Ovary (tissue), 9 donors: ENCODE data around the gene BEX3. TPM values are rescaled to one million over a fixed set of nuclear protein-coding genes. Genes with fewer than 3 reads are reported as not detected.

Experiments
- DNase-seq, 5 donors: peaks; one replicate each; pipeline ENCODE4 v3.0.0-alpha.2; 2019 to 2020
- H3K27ac ChIP-seq, 2 donors: fragments of 200-600 bp; one replicate each; pipeline versions ENCODE4 v1.5.1 to v1.8.0; 2019 to 2022
- H3K27me3 ChIP-seq: fragments of 200-600 bp; one replicate; pipeline ENCODE4 v1.8.0; 2022
- H3K36me3 ChIP-seq: fragments of 200-600 bp; sonication (generic); one replicate; pipeline ENCODE4 v1.5.1; 2019
- H3K4me1 ChIP-seq: one replicate; pipeline ENCODE4 v1.8.1; 2013; ENCODE audit warnings: mild to moderate bottlenecking, moderate library complexity; ENCODE audit not compliant: insufficient read depth
- H3K4me3 ChIP-seq: fragments of 200-600 bp; sonication (generic); one replicate; pipeline ENCODE4 v1.5.1; 2017
- H3K9me3 ChIP-seq, 2 donors: fragments of 200-600 bp in 1 of 2; sonication (generic) in 1 of 2; one replicate each; pipeline versions ENCODE4 v1.5.1 to v1.8.1; 2013 to 2019; ENCODE audit warnings: mild to moderate bottlenecking in 1 of 2, moderate library complexity in 1 of 2
- CTCF ChIP-seq, 3 donors: fragments of 450-650 bp in 2 of 3; fragments of 200-600 bp in 1 of 3; IDR thresholded peaks; one replicate each; pipeline versions ENCODE4 v1.5.1 to v1.8.0; 2016 to 2022; ENCODE audit warnings: antibody characterized with exemption in 3 of 3, mild to moderate bottlenecking in 1 of 3
- EP300 ChIP-seq: sonication (generic); formaldehyde crosslinking; IDR thresholded peaks from one replicate; pipeline ENCODE4 v1.6.1; 2017; ENCODE audit warnings: antibody characterized with exemption
- POLR2A ChIP-seq: fragments of 450-650 bp; IDR thresholded peaks from one replicate; pipeline ENCODE4 v1.6.1; 2017; ENCODE audit warnings: antibody characterized with exemption, mild to moderate bottlenecking, moderate library complexity
- WGBS, 3 donors: extraction: QIAGEN DNeasy Blood & Tissue Kit in 1 of 3; methylation state at CpG; one replicate each; pipeline versions ENCODE4 v1.1.5 to v1.1.7; 2013 to 2017; 5-methylcytosine and 5-hydroxymethylcytosine counted together
- intact Hi-C, 4 donors: fragments of 100-400 bp; cut with DNase I; formaldehyde crosslinking; loops; one replicate each; pipeline versions ENCODE4 v1.11.0 to v1.15.1; 2022 to 2023
- polyA plus RNA-seq, 2 donors: library from polyadenylated mRNA; stranded (reverse); fragments of 200-250 nt in 1 of 2; fragments of 350-450 nt in 1 of 2; fragmentation: Illumina TruSeq in 1 of 2; extraction: RNeasy Lipid Tissue Mini Kit (QIAGEN cat#74804) in 1 of 2; gene quantifications; one replicate each; pipeline ENCODE4 v1.2.3, GENCODE V29; 2013 to 2014
- total RNA-seq, 7 donors: library from RNA; depleted of rRNA in 2 of 7; stranded (reverse); fragments of >200 nt in 2 of 7; fragmentation: NEBNext Ultra II Directional in 3 of 7; extraction: Animal tissue kit (Norgen Biotek cat#: 25700) in 3 of 7; gene quantifications; one replicate each; pipeline versions ENCODE4 v1.1.0 to v1.2.4, GENCODE V29; 2016 to 2023
- donor health status: DM: no; HTN: no; CAD: no; lungs with moderate emphysema.
- donor health status: DM: no; HTN: no; CAD: no.
- donor health status: Bipolar disorder and iron deficiency.
- donor health status: DM: yes; HTN: yes; CAD: no.
- donor health status: DM: no; HTN: no; CAD: no.
- donor health status: DM: yes; HTN: yes; CAD: no.

BEX3 gene
- total and polyA plus RNA-seq, 9 donors: 204 to 426 (median 356) TPM

- no peaks in the 10 kb centered on the region for H3K27me3 ChIP-seq
- no peak for DNase-seq
- no peak overlapping the region for H3K4me3 ChIP-seq
- H3K36me3 ChIP-seq: no peaks in the 10 kb centered on the region
- TF ChIP-seq CTCF (IDR thresholded peaks at IDR 0.05) (no peak), EP300 (no peak), POLR2A (no peak)
- no peaks in the 10 kb centered on the region for H3K9me3 ChIP-seq
- H3K27ac ChIP-seq: no peak overlapping the region
- intact Hi-C loops: no loop called here
- WGBS, 3 donors: 83 to 86% (median 85%) methylated on average over 6 of the region's 6 CpGs
- no peaks in the 10 kb centered on the region for H3K4me1 ChIP-seq
These were observed 38.7 kb downstream of the BEX3 start for GRCh38 chrX:103415068-103415467.

- intact Hi-C loops: no loop called here
- H3K4me1 ChIP-seq: no peaks in the 10 kb centered on the region
These were observed 39.2 kb downstream of the BEX3 start for GRCh38 chrX:103415528-103415927.

GRCh38 chrX:103417370-103417769, 41.0 kb downstream of the BEX3 start:
- no peaks in the 10 kb centered on the region for H3K27me3 ChIP-seq
- no peak for TF ChIP-seq POLR2A
- no peak for TF ChIP-seq CTCF (IDR thresholded peaks at IDR 0.05)
- no peak for TF ChIP-seq EP300
- WGBS, 3 donors: 58 to 71% (median 65%) methylated on average over 1 of the region's 1 CpG
- no peak overlapping the region for H3K27ac ChIP-seq
- H3K9me3 ChIP-seq: no peaks in the 10 kb centered on the region
- intact Hi-C loops: no loop called here
- DNase-seq: no peak
- H3K36me3 ChIP-seq: no peaks in the 10 kb centered on the region
- no peak overlapping the region for H3K4me3 ChIP-seq
- H3K4me1 ChIP-seq: no peaks in the 10 kb centered on the region

More at GRCh38 chrX:103415528-103415927, 39.2 kb downstream of the BEX3 start:
- Histone ChIP-seq H3K27ac (no peak overlapping the region), H3K9me3 (no peaks in the 10 kb centered on the region), H3K27me3 (no peaks in the 10 kb centered on the region), H3K36me3 (no peaks in the 10 kb centered on the region), H3K4me3 (no peak overlapping the region)
- DNase-seq: no peak
- no peak for TF ChIP-seq POLR2A
- no peak for TF ChIP-seq EP300
- no peak for TF ChIP-seq CTCF (IDR thresholded peaks at IDR 0.05)

GRCh38 chrX:103417933-103418332, 41.6 kb downstream of the BEX3 start:
- DNase-seq: no peak
- H3K36me3 ChIP-seq: no peaks in the 10 kb centered on the region
- no peak overlapping the region for H3K4me3 ChIP-seq
- H3K27me3 ChIP-seq: no peaks in the 10 kb centered on the region
- H3K9me3 ChIP-seq: no peaks in the 10 kb centered on the region
- H3K27ac ChIP-seq: no peak overlapping the region
- WGBS, 3 donors: 11 to 20% (median 13%) methylated on average over 2 of the region's 2 CpGs
- intact Hi-C loops: no loop called here
- no peaks in the 10 kb centered on the region for H3K4me1 ChIP-seq
- TF ChIP-seq POLR2A (no peak), EP300 (no peak), CTCF (IDR thresholded peaks at IDR 0.05) (no peak)
